A549 (cell line): ENCODE data around the gene SETD2. TPM values are rescaled to one million over a fixed set of nuclear protein-coding genes. Genes with fewer than 3 reads are reported as not detected.

Experiments used
- ATAC-seq, 2 experiments: fragments of 200-7000 bp in 1 of 2; fragments of >200 bp in 1 of 2; cut with Nextera tagmentation in 1 of 2; cut with Tn5 transposase in 1 of 2; 3 replicates each; pipeline versions ENCODE4 v1.8.0 to v1.9.1; 2018 to 2020; ENCODE audit warnings: mild to moderate bottlenecking in 1 of 2, moderate library complexity in 1 of 2
- CTCF ChIA-PET: fragments of 300-600 bp; sonication (Branson Sonifier 250); formaldehyde crosslinking; extraction: SDS; loops from one replicate; lab custom pipeline; 2021; ENCODE audit warnings: antibody characterized with exemption, inconsistent platforms; lab: Yijun Ruan, JAX
- POLR2A ChIA-PET: fragments of 350-600 bp; formaldehyde crosslinking; extraction: SDS; loops from one replicate; lab custom pipeline; 2021; ENCODE audit warnings: antibody characterized with exemption, inconsistent platforms; lab: Yijun Ruan, JAX
- DNase-seq, 2 experiments: peaks; one replicate each; pipeline versions ENCODE4 v3.0.0 to v3.0.0-alpha.2; 2011 to 2016; ENCODE audit warnings: low read depth in 1 of 2, low spot score in 1 of 2
- FAIRE-seq: peaks from 2 replicates; lab custom pipeline; 2011; peaks lifted over from hg19 to GRCh38; lab: Jason Lieb, UNC
- H3K27ac ChIP-seq, 2 experiments: fragments of >200 bp; sonication (Bioruptor Twin); formaldehyde crosslinking; 3 replicates each; pipeline ENCODE4 v1.5.1; 2016 to 2017
- H3K4me1 ChIP-seq: fragments of >200 bp; sonication (Bioruptor Twin); formaldehyde crosslinking; 3 replicates; pipeline ENCODE4 v1.6.1; 2016
- H3K4me2 ChIP-seq: fragments of >200 bp; sonication (Bioruptor Twin); formaldehyde crosslinking; 3 replicates; pipeline ENCODE4 v1.6.1; 2016
- H3K4me3 ChIP-seq: fragments of >200 bp; sonication (Bioruptor Twin); formaldehyde crosslinking; 3 replicates; pipeline ENCODE4 v1.5.1; 2016
- H3K9me3 ChIP-seq: fragments of >200 bp; sonication (Bioruptor Twin); formaldehyde crosslinking; 3 replicates; pipeline ENCODE4 v1.6.1; 2016
- CBX2 ChIP-seq: fragments of 200-600 bp; sonication (generic); IDR thresholded peaks from 2 replicates; pipeline ENCODE4 v1.6.1; 2016; ENCODE audit warnings: low read depth, mild to moderate bottlenecking, borderline replicate concordance
- CEBPB ChIP-seq, 2 experiments: fragments of >200 bp in 1 of 2; sonication (Bioruptor Twin) in 1 of 2; formaldehyde crosslinking in 1 of 2; IDR thresholded peaks; 2 replicates each; pipeline ENCODE4 v1.6.1; 2012 to 2016
- EHF ChIP-seq: fragments of 250-450 bp; sonication (Bioruptor Pico); IDR thresholded peaks from 2 replicates; pipeline ENCODE4 v1.5.0; 2020; ENCODE audit warnings: mild to moderate bottlenecking
- EHMT2 ChIP-seq: fragments of 200-600 bp; sonication (generic); IDR thresholded peaks from 2 replicates; pipeline ENCODE4 v1.6.1; 2016; ENCODE audit warnings: antibody characterized with exemption, low read depth, mild to moderate bottlenecking, moderate library complexity
- ESRRA ChIP-seq: fragments of 150-350 bp; IDR thresholded peaks from 2 replicates; pipeline ENCODE4 v1.6.1; 2014; ENCODE audit warnings: mild to moderate bottlenecking, low read length, borderline replicate concordance
- FOSL2 ChIP-seq, 2 experiments: fragments of 450-650 bp in 1 of 2; fragments of >200 bp in 1 of 2; sonication (Bioruptor Twin) in 1 of 2; formaldehyde crosslinking; IDR thresholded peaks; 2 replicates each; pipeline versions ENCODE4 v1.5.0 to v1.6.1; 2016 to 2020; ENCODE audit warnings: mild to moderate bottlenecking in 1 of 2, moderate library complexity in 1 of 2
- FOXS1 ChIP-seq: fragments of 250-450 bp; sonication (Bioruptor Pico); IDR thresholded peaks from 2 replicates; pipeline ENCODE4 v1.5.0; 2020; ENCODE audit warnings: mild to moderate bottlenecking, moderate library complexity
- HEYL ChIP-seq: fragments of 250-450 bp; sonication (Bioruptor Pico); IDR thresholded peaks from 2 replicates; pipeline ENCODE4 v1.8.0; 2021; ENCODE audit warnings: mild to moderate bottlenecking, moderate library complexity
- JUN ChIP-seq, 2 experiments: fragments of >200 bp; sonication (Bioruptor Twin); formaldehyde crosslinking; IDR thresholded peaks; 2 replicates in 1 of 2; 3 replicates in 1 of 2; pipeline ENCODE4 v1.6.1; 2016 to 2017
- JUNB ChIP-seq: fragments of >200 bp; sonication (Bioruptor Twin); formaldehyde crosslinking; IDR thresholded peaks from 2 replicates; pipeline ENCODE4 v1.6.1; 2016
- MAZ ChIP-seq: fragments of 150-350 bp; IDR thresholded peaks from 2 replicates; pipeline ENCODE4 v1.6.1; 2014; ENCODE audit warnings: antibody characterized with exemption, low read depth, low read length, borderline replicate concordance
- NR3C1 ChIP-seq: fragments of >200 bp; sonication (Bioruptor Twin); formaldehyde crosslinking; IDR thresholded peaks from 3 replicates; pipeline ENCODE4 v1.6.1; 2017
- PHF8 ChIP-seq: fragments of 200-600 bp; sonication (generic); IDR thresholded peaks from 2 replicates; pipeline ENCODE4 v1.6.1; 2016; ENCODE audit warnings: low read depth, mild to moderate bottlenecking, antibody characterized with exemption, moderate library complexity, borderline replicate concordance
- POLR2AphosphoS2 ChIP-seq: conservative IDR thresholded peaks from 2 replicates; pipeline ENCODE4 v1.6.1; 2012; ENCODE audit warnings: low read length, improper control_type of control experiment, inconsistent platforms
- RARB ChIP-seq: fragments of 250-450 bp; sonication (Bioruptor Pico); IDR thresholded peaks from 2 replicates; pipeline ENCODE4 v1.8.0; 2021; ENCODE audit warnings: mild to moderate bottlenecking, moderate library complexity
- RCOR1 ChIP-seq: fragments of 150-350 bp; IDR thresholded peaks from 2 replicates; pipeline ENCODE4 v1.6.1; 2014; ENCODE audit warnings: antibody characterized with exemption, low read length, low read depth
- RFX5 ChIP-seq: fragments of 450-650 bp; IDR thresholded peaks from 2 replicates; pipeline ENCODE4 v1.7.1; 2014; ENCODE audit warnings: antibody characterized with exemption, mild to moderate bottlenecking, moderate library complexity
- RNF2 ChIP-seq: fragments of 200-600 bp; sonication (generic); IDR thresholded peaks from 2 replicates; pipeline ENCODE4 v1.6.1; 2016; ENCODE audit warnings: low read depth, mild to moderate bottlenecking, antibody characterized with exemption, moderate library complexity, borderline replicate concordance
- SMC3 ChIP-seq: fragments of >200 bp; sonication (Bioruptor Twin); formaldehyde crosslinking; IDR thresholded peaks from 3 replicates; pipeline ENCODE4 v1.6.1; 2018; ENCODE audit warnings: inconsistent platforms
- SREBF2 ChIP-seq: fragments of 450-650 bp; IDR thresholded peaks from 2 replicates; pipeline ENCODE4 v1.6.1; 2014; ENCODE audit warnings: mild to moderate bottlenecking, moderate library complexity
- ZC3H11A ChIP-seq: fragments of 450-650 bp; IDR thresholded peaks from 2 replicates; pipeline ENCODE4 v1.6.1; 2014; ENCODE audit warnings: antibody characterized with exemption, mild to moderate bottlenecking
- ZFP36 ChIP-seq: fragments of 450-650 bp; IDR thresholded peaks from 2 replicates; pipeline ENCODE4 v1.6.1; 2014; ENCODE audit warnings: borderline replicate concordance; ENCODE audit not compliant: partially characterized antibody
- ZNF302 ChIP-seq: fragments of 250-450 bp; sonication (Bioruptor Pico); IDR thresholded peaks from 2 replicates; pipeline ENCODE4 v1.9.0; 2021; ENCODE audit warnings: inconsistent platforms, mild to moderate bottlenecking, moderate library complexity
- WGBS: methylation state at CpG from one replicate; pipeline ENCODE4 v1.1.6; 2017; ENCODE audit errors: missing lambda C conversion rate; 5-methylcytosine and 5-hydroxymethylcytosine counted together
- polyA plus RNA-seq, 4 experiments: library from polyadenylated mRNA; depleted of rRNA in 3 of 4; stranded (reverse); fragments of >200 nt; fragmentation: RNase III in 1 of 4; extraction: RNeasy Plus Mini Kit Qiagen cat#74134 plus additional on column Dnase treatment in 1 of 4; gene quantifications; 2 replicates in 3 of 4; 3 replicates in 1 of 4; pipeline ENCODE4 v1.2.3, GENCODE V29; 2011 to 2017
- TF ChIP-seq, protein P1 (sequence below): fragments of 150-350 bp; IDR thresholded peaks from 2 replicates; pipeline ENCODE4 v1.6.1; 2014; ENCODE audit warnings: low read depth, mild to moderate bottlenecking, low read length
- TF ChIP-seq, protein P2 (sequence below): fragments of >200 bp; sonication (Bioruptor Twin); formaldehyde crosslinking; IDR thresholded peaks from 3 replicates; pipeline ENCODE4 v1.6.1; 2016
- TF ChIP-seq, protein P3 (sequence below): fragments of 450-650 bp; IDR thresholded peaks from 2 replicates; pipeline ENCODE4 v1.6.1; 2014; ENCODE audit warnings: antibody characterized with exemption
- TF ChIP-seq, protein P4 (sequence below): IDR thresholded peaks from 2 replicates; pipeline ENCODE4 v1.6.1; 2012

SETD2 gene
- polyA plus RNA-seq, 2 of the 4 experiments (the other 2 are of a cell fraction): 16.8 to 26.1 TPM

DNA sequence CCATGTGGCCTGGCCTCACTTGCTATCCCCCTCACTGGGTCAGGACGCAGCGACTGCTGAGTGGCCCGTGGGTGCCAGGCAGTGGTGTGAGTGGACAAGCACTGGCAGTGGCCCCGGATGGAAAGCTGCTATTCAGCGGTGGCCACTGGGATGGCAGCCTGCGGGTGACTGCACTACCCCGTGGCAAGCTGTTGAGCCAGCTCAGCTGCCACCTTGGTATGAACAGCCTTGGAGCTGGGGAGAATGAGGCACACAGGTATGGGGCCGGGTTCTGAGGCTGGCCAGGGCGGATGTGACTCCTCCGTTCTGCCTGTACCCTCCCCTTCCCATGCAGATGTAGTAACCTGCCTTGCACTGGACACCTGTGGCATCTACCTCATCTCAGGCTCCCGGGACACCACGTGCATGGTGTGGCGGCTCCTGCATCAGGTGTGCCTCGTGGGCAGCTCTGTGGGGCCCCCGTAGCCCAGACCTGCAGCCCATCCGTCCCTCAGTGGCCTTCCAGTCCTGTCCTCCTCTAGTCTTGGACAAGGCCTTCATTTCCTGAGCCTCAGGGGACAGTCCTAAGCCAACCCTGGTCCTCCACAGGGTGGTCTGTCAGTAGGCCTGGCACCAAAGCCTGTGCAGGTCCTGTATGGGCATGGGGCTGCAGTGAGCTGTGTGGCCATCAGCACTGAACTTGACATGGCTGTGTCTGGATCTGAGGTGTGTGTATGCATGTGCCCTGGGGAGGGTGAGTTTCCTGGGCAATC lies 156.3 kb downstream of the SETD2 start (continued):
- TF ChIP-seq, protein P1, sequence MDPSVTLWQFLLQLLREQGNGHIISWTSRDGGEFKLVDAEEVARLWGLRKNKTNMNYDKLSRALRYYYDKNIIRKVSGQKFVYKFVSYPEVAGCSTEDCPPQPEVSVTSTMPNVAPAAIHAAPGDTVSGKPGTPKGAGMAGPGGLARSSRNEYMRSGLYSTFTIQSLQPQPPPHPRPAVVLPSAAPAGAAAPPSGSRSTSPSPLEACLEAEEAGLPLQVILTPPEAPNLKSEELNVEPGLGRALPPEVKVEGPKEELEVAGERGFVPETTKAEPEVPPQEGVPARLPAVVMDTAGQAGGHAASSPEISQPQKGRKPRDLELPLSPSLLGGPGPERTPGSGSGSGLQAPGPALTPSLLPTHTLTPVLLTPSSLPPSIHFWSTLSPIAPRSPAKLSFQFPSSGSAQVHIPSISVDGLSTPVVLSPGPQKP: no peak
- no peak for TF ChIP-seq EHMT2
- no peak for TF ChIP-seq SREBF2
- TF ChIP-seq, protein P2, sequence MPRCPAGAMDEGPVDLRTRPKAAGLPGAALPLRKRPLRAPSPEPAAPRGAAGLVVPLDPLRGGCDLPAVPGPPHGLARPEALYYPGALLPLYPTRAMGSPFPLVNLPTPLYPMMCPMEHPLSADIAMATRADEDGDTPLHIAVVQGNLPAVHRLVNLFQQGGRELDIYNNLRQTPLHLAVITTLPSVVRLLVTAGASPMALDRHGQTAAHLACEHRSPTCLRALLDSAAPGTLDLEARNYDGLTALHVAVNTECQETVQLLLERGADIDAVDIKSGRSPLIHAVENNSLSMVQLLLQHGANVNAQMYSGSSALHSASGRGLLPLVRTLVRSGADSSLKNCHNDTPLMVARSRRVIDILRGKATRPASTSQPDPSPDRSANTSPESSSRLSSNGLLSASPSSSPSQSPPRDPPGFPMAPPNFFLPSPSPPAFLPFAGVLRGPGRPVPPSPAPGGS: no peak
- TF ChIP-seq MAZ: no peak
- TF ChIP-seq FOSL2 (IDR thresholded peaks at IDR 0.05): no peak
- no peak for TF ChIP-seq FOSL2 (CRISPR knock-in tag; IDR thresholded peaks at IDR 0.05)

DNA sequence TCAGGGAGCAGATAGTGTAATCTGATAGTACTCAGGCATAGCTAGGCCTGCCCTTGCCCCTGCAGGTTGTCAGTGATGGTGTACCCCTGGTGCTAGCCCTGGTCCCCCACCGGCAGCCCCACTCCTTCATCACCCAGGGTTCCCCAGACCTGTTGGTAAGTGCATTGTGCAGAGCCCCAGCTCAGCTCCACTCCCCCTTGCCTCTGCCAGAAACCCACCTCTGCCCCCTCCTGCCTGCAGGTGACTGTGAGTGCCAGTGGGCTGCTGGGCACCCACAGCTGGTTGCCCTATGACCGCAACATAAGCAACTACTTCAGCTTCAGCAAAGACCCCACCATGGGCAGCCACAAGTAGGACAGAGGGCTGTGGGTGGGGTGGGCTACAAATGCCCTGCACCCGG lies 156.9 kb downstream of the SETD2 start:
- TF ChIP-seq NR3C1 (no peak), SMC3 (no peak), JUNB (no peak), CBX2 (no peak), EHMT2 (no peak), RNF2 (no peak), RARB (CRISPR knock-in tag) (no peak), RFX5 (no peak), ESRRA (no peak), POLR2AphosphoS2 (no peak), PHF8 (no peak)
- TF ChIP-seq, protein P3, sequence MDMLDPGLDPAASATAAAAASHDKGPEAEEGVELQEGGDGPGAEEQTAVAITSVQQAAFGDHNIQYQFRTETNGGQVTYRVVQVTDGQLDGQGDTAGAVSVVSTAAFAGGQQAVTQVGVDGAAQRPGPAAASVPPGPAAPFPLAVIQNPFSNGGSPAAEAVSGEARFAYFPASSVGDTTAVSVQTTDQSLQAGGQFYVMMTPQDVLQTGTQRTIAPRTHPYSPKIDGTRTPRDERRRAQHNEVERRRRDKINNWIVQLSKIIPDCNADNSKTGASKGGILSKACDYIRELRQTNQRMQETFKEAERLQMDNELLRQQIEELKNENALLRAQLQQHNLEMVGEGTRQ: no peak
- TF ChIP-seq, protein P2: no peak
- no peak for DNase-seq
- no peak for FAIRE-seq
- Histone ChIP-seq H3K4me3 (no peak overlapping the region), H3K4me2 (no peak overlapping the region), H3K27ac (no peak overlapping the region), H3K4me1 (no peaks in the 10 kb centered on the region), H3K9me3 (no peaks in the 10 kb centered on the region)
- WGBS: 100% methylated on average over 1 of the region's 3 CpGs
- CTCF ChIA-PET: interaction anchor here (0.8 to 2.6 kb wide), 4 partner anchors 8 to 24 kb away, joined by 3 to 8 read pairs (median 4); no protein-coding TSS in a partner anchor
- POLR2A ChIA-PET: interaction anchor here (0.5 kb wide), 1 partner anchor 30 kb away, joined by 3 read pairs; no protein-coding TSS in a partner anchor
- no peak for ATAC-seq

DNA sequence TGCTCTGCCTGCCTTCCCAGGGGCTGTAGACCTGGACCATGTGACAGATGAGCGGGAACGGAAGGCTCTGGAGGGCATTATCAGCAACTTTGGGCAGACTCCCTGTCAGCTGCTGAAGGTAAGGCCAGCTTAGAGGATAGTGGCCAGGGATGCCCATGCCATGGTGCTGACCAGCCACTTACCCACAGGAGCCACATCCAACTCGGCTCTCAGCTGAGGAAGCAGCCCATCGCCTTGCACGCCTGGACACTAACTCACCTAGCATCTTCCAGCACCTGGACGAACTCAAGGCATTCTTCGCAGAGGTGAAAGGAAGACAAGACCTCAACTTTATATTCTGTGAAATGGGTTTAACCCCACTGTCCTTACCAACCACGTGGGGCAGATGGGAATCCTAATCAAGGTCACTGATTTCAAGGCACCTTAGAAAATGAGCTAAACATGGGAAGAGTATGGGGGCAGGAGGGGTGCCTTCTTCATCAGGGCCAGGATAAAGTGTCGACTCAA lies 157.7 kb downstream of the SETD2 start:
- H3K4me1 ChIP-seq: no peaks in the 10 kb centered on the region
- ChIA-PET POLR2A (no interaction called here), CTCF (interaction anchor here (0.6 to 2.6 kb wide), 4 partner anchors 7 to 286 kb away, joined by 3 to 8 read pairs (median 3); no protein-coding TSS in a partner anchor)
- H3K27ac ChIP-seq: no peak overlapping the region
- FAIRE-seq (no peak), DNase-seq (no peak), ATAC-seq (no peak)
- TF ChIP-seq FOSL2 (IDR thresholded peaks at IDR 0.05) (no peak), FOSL2 (CRISPR knock-in tag; IDR thresholded peaks at IDR 0.05) (no peak), ZFP36 (no peak), ZNF302 (CRISPR knock-in tag) (no peak), EHF (CRISPR knock-in tag) (no peak), RNF2 (no peak), RCOR1 (no peak), JUN (IDR thresholded peaks at IDR 0.05) (no peak), HEYL (CRISPR knock-in tag) (no peak), MAZ (no peak), SMC3 (no peak), ZC3H11A (no peak), CEBPB (IDR thresholded peaks at IDR 0.05) (no peak), FOXS1 (no peak)
- TF ChIP-seq, protein P4, sequence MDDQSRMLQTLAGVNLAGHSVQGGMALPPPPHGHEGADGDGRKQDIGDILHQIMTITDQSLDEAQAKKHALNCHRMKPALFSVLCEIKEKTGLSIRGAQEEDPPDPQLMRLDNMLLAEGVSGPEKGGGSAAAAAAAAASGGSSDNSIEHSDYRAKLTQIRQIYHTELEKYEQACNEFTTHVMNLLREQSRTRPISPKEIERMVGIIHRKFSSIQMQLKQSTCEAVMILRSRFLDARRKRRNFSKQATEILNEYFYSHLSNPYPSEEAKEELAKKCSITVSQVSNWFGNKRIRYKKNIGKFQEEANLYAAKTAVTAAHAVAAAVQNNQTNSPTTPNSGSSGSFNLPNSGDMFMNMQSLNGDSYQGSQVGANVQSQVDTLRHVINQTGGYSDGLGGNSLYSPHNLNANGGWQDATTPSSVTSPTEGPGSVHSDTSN: no peak
- no peaks in the 10 kb centered on the region for H3K9me3 ChIP-seq
- H3K4me3 ChIP-seq: no peak overlapping the region
- 90% methylated on average over 7 of the region's 9 CpGs for WGBS
- H3K4me2 ChIP-seq: no peak overlapping the region
